GM18907 (cell line): ENCODE data around the gene KCNQ1.

ENCODE experiments used
- ATAC-seq: cut with Tn5 transposase; IDR thresholded peaks from one replicate; pipeline ENCODE4 v1.9.1; 2021; ENCODE audit warnings: mild to moderate bottlenecking, moderate library complexity; ENCODE audit not compliant: unreplicated experiment

Gene KCNQ1

GRCh38 chr11:2674658-2675131 is 229.9 kb downstream of the KCNQ1 start:
- no peak for ATAC-seq

GRCh38 chr11:2675540-2675939 is 230.7 kb downstream of the KCNQ1 start:
- no peak for ATAC-seq

- ATAC-seq, result peak; percentile 60
Observed at GRCh38 chr11:2677127-2677526, 232.3 kb downstream of the KCNQ1 start.

- no peak for ATAC-seq
Observed at GRCh38 chr11:2678396-2678795, 233.6 kb downstream of the KCNQ1 start.

GRCh38 chr11:2679011-2679676 is 234.3 kb downstream of the KCNQ1 start:
- no peak for ATAC-seq

GRCh38 chr11:2681408-2682145 is 236.8 kb downstream of the KCNQ1 start:
- ATAC-seq, result no peak

GRCh38 chr11:2683806-2684205 is 239.0 kb downstream of the KCNQ1 start:
- no peak for ATAC-seq

- ATAC-seq, result no peak
Observed at GRCh38 chr11:2684581-2684980, 239.8 kb downstream of the KCNQ1 start.

GRCh38 chr11:2685051-2685450 is 240.2 kb downstream of the KCNQ1 start:
- ATAC-seq, result no peak

GRCh38 chr11:2685566-2686359 is 241.0 kb downstream of the KCNQ1 start:
- no peak for ATAC-seq

GRCh38 chr11:2686360-2687222 is 241.8 kb downstream of the KCNQ1 start:
- no peak for ATAC-seq

GRCh38 chr11:2687223-2687530 is 242.4 kb downstream of the KCNQ1 start:
- no peak for ATAC-seq

GRCh38 chr11:2687782-2688191 is 243.0 kb downstream of the KCNQ1 start:
- ATAC-seq, result no peak

- ATAC-seq, result no peak
Observed at GRCh38 chr11:2688381-2689231, 243.8 kb downstream of the KCNQ1 start.

GRCh38 chr11:2689651-2690575 is 245.1 kb downstream of the KCNQ1 start:
- no peak for ATAC-seq

GRCh38 chr11:2690596-2691354 is 246.0 kb downstream of the KCNQ1 start:
- ATAC-seq, result no peak

- no peak for ATAC-seq
Observed at GRCh38 chr11:2691355-2691761, 246.6 kb downstream of the KCNQ1 start.
